WTC11 (cell line): Measurements from ENCODE around the gene CARM1. TPM values are rescaled to one million over a fixed set of nuclear protein-coding genes. Genes with fewer than 3 reads are reported as not detected.
A peak's percentile ranks its signal among the peaks of the same experiment; 100 is the strongest.
"Not testable (repeated sequence)": the region's sequence is repeated elsewhere in the genome, so short reads cannot be mapped to it uniquely, and the experiment has no call there.

Source experiments
- ATAC-seq: fragments of 200-7000 bp; cut with Tn5 transposase; 2 replicates; pipeline ENCODE4 v1.10.0; 2021; ENCODE audit warnings: mild to moderate bottlenecking, moderate library complexity
- CTCF ChIA-PET: fragments of 300-600 bp; sonication (Branson Sonifier 250); formaldehyde crosslinking; loops from one replicate; lab custom pipeline; 2021; ENCODE audit warnings: antibody characterized with exemption; lab: Charles Lee
- POLR2A ChIA-PET: fragments of 350-600 bp; sonication (Branson Sonifier 250); formaldehyde crosslinking; loops from one replicate; lab custom pipeline; 2021; ENCODE audit warnings: antibody characterized with exemption; lab: Charles Lee
- DNase-seq: peaks from one replicate; pipeline ENCODE4 v3.0.0; 2021; ENCODE audit warnings: low spot score
- H3K27ac Mint-ChIP-seq: 2 replicates; pipeline ENCODE4 v1.8.0; 2021; ENCODE audit warnings: mixed read lengths
- H3K27me3 Mint-ChIP-seq: 2 replicates; pipeline ENCODE4 v1.8.0; 2021; ENCODE audit warnings: low read depth, mild to moderate bottlenecking, moderate library complexity, mixed read lengths
- H3K36me3 Mint-ChIP-seq: 2 replicates; pipeline ENCODE4 v1.8.0; 2021; ENCODE audit warnings: mixed read lengths
- H3K4me1 Mint-ChIP-seq: 2 replicates; pipeline ENCODE4 v1.8.0; 2022; ENCODE audit warnings: mixed read lengths
- H3K4me3 Mint-ChIP-seq: 2 replicates; pipeline ENCODE4 v1.8.0; 2021; ENCODE audit warnings: mild to moderate bottlenecking, moderate library complexity, mixed read lengths
- H3K9me3 Mint-ChIP-seq: 2 replicates; pipeline ENCODE4 v1.8.0; 2021; ENCODE audit warnings: mixed read lengths
- FOXP4 ChIP-seq: sonication (generic); formaldehyde crosslinking; IDR thresholded peaks from 2 replicates; pipeline ENCODE4 v1.8.0; 2022; ENCODE audit warnings: mild to moderate bottlenecking, missing genetic modification reagents
- GTF2I ChIP-seq: fragments of 250-450 bp; sonication (Bioruptor Pico); conservative IDR thresholded peaks from 2 replicates; pipeline ENCODE4 v1.4.0; 2021; ENCODE audit warnings: mild to moderate bottlenecking
- NFATC4 ChIP-seq: fragments of 250-450 bp; sonication (Bioruptor Pico); IDR thresholded peaks from 2 replicates; pipeline ENCODE4 v1.9.0; 2021; ENCODE audit warnings: mild to moderate bottlenecking
- NFYB ChIP-seq: sonication (generic); formaldehyde crosslinking; conservative IDR thresholded peaks from 2 replicates; pipeline ENCODE4 v1.8.0; 2022; ENCODE audit warnings: low read depth, missing genetic modification reagents
- NR2C2 ChIP-seq: sonication (generic); formaldehyde crosslinking; IDR thresholded peaks from 2 replicates; pipeline ENCODE4 v1.8.0; 2022; ENCODE audit warnings: mild to moderate bottlenecking, missing genetic modification reagents
- RORB ChIP-seq: fragments of 250-450 bp; sonication (Bioruptor Pico); IDR thresholded peaks from 2 replicates; pipeline ENCODE4 v1.9.0; 2021; ENCODE audit warnings: mild to moderate bottlenecking
- STAT6 ChIP-seq: sonication (generic); formaldehyde crosslinking; conservative IDR thresholded peaks from 2 replicates; pipeline ENCODE4 v1.8.1; 2023; ENCODE audit warnings: mild to moderate bottlenecking, low read depth, missing genetic modification reagents, moderate library complexity
- TP53 ChIP-seq: sonication (generic); formaldehyde crosslinking; IDR thresholded peaks from 2 replicates; pipeline ENCODE4 v1.8.1; 2023; ENCODE audit warnings: mild to moderate bottlenecking, missing genetic modification reagents
- ZNF263 ChIP-seq: sonication (generic); formaldehyde crosslinking; IDR thresholded peaks from 2 replicates; pipeline ENCODE4 v1.8.1; 2022; ENCODE audit warnings: low read depth, mild to moderate bottlenecking, moderate library complexity, missing genetic modification reagents
- ZNF423 ChIP-seq: fragments of 250-450 bp; sonication (Bioruptor Pico); IDR thresholded peaks from 2 replicates; pipeline ENCODE4 v2.1.2; 2022; ENCODE audit warnings: mild to moderate bottlenecking, moderate library complexity
- ZNF532 ChIP-seq: fragments of 250-450 bp; sonication (Bioruptor Pico); IDR thresholded peaks from 2 replicates; pipeline ENCODE4 v1.9.0; 2021; ENCODE audit warnings: mild to moderate bottlenecking, borderline replicate concordance
- total RNA-seq: library from RNA; stranded (reverse); gene quantifications from 3 replicates; pipeline ENCODE4 v1.2.3, GENCODE V29; 2021
- TF ChIP-seq, protein P1 (sequence below): sonication (generic); formaldehyde crosslinking; IDR thresholded peaks from 2 replicates; pipeline ENCODE4 v1.8.0; 2022; ENCODE audit warnings: mild to moderate bottlenecking, missing genetic modification reagents
- TF ChIP-seq, protein P2 (sequence below): fragments of 200-600 bp; IDR thresholded peaks from 2 replicates; pipeline ENCODE4 v1.8.0; 2022; ENCODE audit warnings: antibody characterized with exemption

Gene CARM1
- total RNA-seq, 1 experiment from 2014 or later = 125 TPM

GRCh38 chr19:10855879-10856522 lies 15.4 kb upstream of the CARM1 start:
- H3K27me3 Mint-ChIP-seq = peaks cover 8% of the 10 kb centered on the region
- peak; percentile 54 for DNase-seq
- no peaks in the 10 kb centered on the region for H3K4me1 Mint-ChIP-seq
- peaks cover 5% of the 10 kb centered on the region; the same call in 1 of the 2 replicates for H3K9me3 Mint-ChIP-seq
- ATAC-seq = peak; percentile 76
- CTCF ChIA-PET = interaction anchor here (0.5 to 6.2 kb wide), 10 partner anchors 8 to 157 kb away, joined by 3 to 135 read pairs (median 4); partner anchors contain the start of genes DNM2, QTRT1 and TMED1
- no peak overlapping the region for H3K4me3 Mint-ChIP-seq
- H3K27ac Mint-ChIP-seq = no peak overlapping the region
- POLR2A ChIA-PET = interaction anchor here (0.6 kb wide), 1 partner anchor 156 kb away, joined by 3 read pairs; no protein-coding TSS in a partner anchor
- TF ChIP-seq, protein P1, sequence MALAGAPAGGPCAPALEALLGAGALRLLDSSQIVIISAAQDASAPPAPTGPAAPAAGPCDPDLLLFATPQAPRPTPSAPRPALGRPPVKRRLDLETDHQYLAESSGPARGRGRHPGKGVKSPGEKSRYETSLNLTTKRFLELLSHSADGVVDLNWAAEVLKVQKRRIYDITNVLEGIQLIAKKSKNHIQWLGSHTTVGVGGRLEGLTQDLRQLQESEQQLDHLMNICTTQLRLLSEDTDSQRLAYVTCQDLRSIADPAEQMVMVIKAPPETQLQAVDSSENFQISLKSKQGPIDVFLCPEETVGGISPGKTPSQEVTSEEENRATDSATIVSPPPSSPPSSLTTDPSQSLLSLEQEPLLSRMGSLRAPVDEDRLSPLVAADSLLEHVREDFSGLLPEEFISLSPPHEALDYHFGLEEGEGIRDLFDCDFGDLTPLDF (CRISPR knock-in tag) = no peak
- TF ChIP-seq, protein P2, sequence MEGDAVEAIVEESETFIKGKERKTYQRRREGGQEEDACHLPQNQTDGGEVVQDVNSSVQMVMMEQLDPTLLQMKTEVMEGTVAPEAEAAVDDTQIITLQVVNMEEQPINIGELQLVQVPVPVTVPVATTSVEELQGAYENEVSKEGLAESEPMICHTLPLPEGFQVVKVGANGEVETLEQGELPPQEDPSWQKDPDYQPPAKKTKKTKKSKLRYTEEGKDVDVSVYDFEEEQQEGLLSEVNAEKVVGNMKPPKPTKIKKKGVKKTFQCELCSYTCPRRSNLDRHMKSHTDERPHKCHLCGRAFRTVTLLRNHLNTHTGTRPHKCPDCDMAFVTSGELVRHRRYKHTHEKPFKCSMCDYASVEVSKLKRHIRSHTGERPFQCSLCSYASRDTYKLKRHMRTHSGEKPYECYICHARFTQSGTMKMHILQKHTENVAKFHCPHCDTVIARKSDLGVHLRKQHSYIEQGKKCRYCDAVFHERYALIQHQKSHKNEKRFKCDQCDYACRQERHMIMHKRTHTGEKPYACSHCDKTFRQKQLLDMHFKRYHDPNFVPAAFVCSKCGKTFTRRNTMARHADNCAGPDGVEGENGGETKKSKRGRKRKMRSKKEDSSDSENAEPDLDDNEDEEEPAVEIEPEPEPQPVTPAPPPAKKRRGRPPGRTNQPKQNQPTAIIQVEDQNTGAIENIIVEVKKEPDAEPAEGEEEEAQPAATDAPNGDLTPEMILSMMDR = peak; percentile 51
- TF ChIP-seq RORB (CRISPR knock-in tag) (no peak), NR2C2 (CRISPR knock-in tag) (no peak), NFYB (CRISPR knock-in tag) (peak; percentile 75), ZNF532 (CRISPR knock-in tag) (no peak), ZNF423 (no peak)
- no peaks in the 10 kb centered on the region for H3K36me3 Mint-ChIP-seq

DNA sequence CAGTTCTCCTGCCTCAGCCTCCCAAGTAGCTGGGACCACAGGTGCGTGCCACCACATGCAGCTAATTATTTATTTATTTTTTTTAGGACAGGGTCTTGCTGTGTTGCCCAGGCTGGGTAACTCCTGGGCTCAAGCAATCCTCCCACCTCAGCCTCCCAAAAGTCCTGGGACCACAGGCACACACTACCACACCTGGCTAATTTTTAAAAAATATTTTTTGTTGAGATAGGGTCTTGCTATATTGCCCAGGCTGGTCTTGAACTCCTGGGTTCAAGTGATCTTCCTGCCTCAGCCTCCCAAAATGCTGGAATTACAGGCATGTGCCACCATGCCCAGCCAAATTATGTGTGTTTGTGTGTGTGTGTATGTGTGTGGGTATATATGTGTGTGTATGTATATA lies 14.5 kb upstream of the CARM1 start:
- POLR2A ChIA-PET, H3K27ac Mint-ChIP-seq, DNase-seq, ATAC-seq, H3K4me1 Mint-ChIP-seq, H3K4me3 Mint-ChIP-seq, H3K27me3 Mint-ChIP-seq, H3K36me3 Mint-ChIP-seq, H3K9me3 Mint-ChIP-seq: not testable (repeated sequence)
- 0 out of 2 replicates have a peak, but pooled peaks have one; percentile 14 for TF ChIP-seq GTF2I
- CTCF ChIA-PET = interaction anchor here (0.6 to 6.2 kb wide), 6 partner anchors 7 to 140 kb away, joined by 3 to 135 read pairs (median 30); partner anchors contain the start of genes C19orf38, DNM2 and TMED1

DNA sequence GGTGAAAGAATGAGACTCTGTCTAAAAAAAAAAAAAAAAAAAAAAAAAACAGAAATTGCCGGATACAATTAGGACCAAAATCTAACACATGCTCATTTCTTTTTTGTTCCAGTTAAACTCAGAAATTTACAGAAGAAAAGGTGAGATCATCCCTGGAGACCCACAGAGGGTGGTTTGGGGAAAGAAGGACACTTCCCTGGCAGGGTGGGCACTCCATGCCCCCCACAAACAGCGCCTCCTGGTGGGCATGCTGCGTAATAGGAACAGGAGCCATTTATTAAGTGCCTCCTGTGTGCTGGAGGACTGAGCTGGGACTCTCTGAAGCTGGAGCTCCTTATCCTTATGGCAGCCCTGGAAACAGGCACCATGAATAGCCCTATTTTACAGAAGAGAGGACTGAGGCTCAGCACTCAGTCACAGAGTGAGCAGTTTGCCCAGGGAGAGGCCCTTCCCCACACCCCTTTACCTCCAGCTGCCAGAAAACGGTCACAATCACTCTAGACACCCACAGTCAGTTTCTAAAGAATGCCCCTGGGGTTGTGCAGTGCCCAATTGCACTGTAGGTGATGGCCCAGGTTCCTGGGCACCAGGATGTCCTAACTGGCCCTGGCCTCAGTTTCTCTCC lies 13.0 kb upstream of the CARM1 start:
- ChIA-PET CTCF (interaction anchor here (0.5 to 6.2 kb wide), 65 partner anchors 9 to 588 kb away, joined by 3 to 135 read pairs (median 5); partner anchors contain the start of genes C19orf38, CARM1, CDC37 and DNM2), POLR2A (interaction anchor here (0.6 to 0.7 kb wide), 3 partner anchors 77 to 545 kb away, joined by 4 to 5 read pairs (median 4); no protein-coding TSS in a partner anchor)
- H3K4me3 Mint-ChIP-seq = no peak overlapping the region
- ATAC-seq = peak; percentile 63
- H3K4me1 Mint-ChIP-seq = no peaks in the 10 kb centered on the region
- no peak overlapping the region for H3K27ac Mint-ChIP-seq
- peaks cover 2% of the 10 kb centered on the region; the same call in 1 of the 2 replicates for H3K27me3 Mint-ChIP-seq
- H3K36me3 Mint-ChIP-seq = no peaks in the 10 kb centered on the region
- TF ChIP-seq, protein P2 = peak; percentile 95
- no peak for TF ChIP-seq NFYB (CRISPR knock-in tag)
- no peak for TF ChIP-seq TP53 (CRISPR knock-in tag)
- TF ChIP-seq NFATC4 (CRISPR knock-in tag) = no peak
- no peak for TF ChIP-seq ZNF263 (CRISPR knock-in tag)
- TF ChIP-seq STAT6 (CRISPR knock-in tag) = no peak
- TF ChIP-seq FOXP4 (CRISPR knock-in tag) = no peak
- DNase-seq = peak; percentile 64
- H3K9me3 Mint-ChIP-seq = no peaks in the 10 kb centered on the region
